ENCODE data around the gene AMN1. TPM values are rescaled to one million over a fixed set of nuclear protein-coding genes. Genes with fewer than 3 reads are reported as not detected.

Gene AMN1
- total and polyA plus RNA-seq, 2 of the 4 experiments (the other 2 are of a cell fraction): 3.4 to 5.2 TPM

DNA sequence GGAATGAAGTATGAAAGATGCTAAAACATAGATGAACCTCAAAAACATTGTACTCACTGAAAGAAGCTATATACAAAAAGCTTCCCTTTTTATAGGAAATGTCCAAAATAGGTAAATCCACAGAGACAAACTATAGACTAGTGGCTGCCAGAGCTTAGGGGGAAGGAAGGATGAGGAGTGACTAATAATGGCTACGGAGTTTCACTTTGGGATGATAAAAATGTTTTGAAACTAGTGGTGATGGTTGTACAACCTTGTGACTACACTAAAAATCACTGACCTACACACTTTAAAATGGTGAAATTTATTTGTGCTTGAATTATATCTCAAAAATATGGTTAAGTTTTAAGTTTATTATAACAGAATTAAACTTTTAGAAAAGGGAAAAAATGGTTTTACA is 37.1 kb upstream of the AMN1 start:
- no peak overlapping the region for H3K4me3 ChIP-seq (ENCODE audit: insufficient read depth, low read depth, low read length)
- ChIA-PET POLR2A (ENCODE audit: unreplicated experiment) (no interaction called here), CTCF (interaction anchor here (0.6 kb wide), 2 partner anchors 13 to 294 kb away, joined by 3 to 4 read pairs; no protein-coding TSS in a partner anchor)
- H2AK5ac ChIP-seq (ENCODE audit: low read depth, low read length): no peak overlapping the region
- no peaks in the 10 kb centered on the region for H3K9me3 ChIP-seq (ENCODE audit: control insufficient read depth, insufficient read depth, low read length)
- H4K5ac ChIP-seq (ENCODE audit: low read depth, low read length): no peak overlapping the region
- intact Hi-C loops (cut with micrococcal nuclease): no loop called here
- no peak overlapping the region for H3K27ac ChIP-seq (ENCODE audit: insufficient read depth, low read length)
- in situ Hi-C loops (cut with MboI; ENCODE audit: low sequenced_read_pairs): no loop called here
- H3K79me1 ChIP-seq (ENCODE audit: low read depth in 1 of 2, low read length in 2 of 2): no peaks in the 10 kb centered on the region
- H4K20me1 ChIP-seq (ENCODE audit: insufficient read depth, low read length): no peaks in the 10 kb centered on the region
- no peak overlapping the region for H2BK120ac ChIP-seq (ENCODE audit: low read depth, low read length)
- H3K18ac ChIP-seq (ENCODE audit: low read depth, low read length): no peak overlapping the region
- no peak overlapping the region for H3K23ac ChIP-seq (ENCODE audit: low read depth, low read length)
- TF ChIP-seq RAD21 (IDR thresholded peaks at IDR 0.05; ENCODE audit: low read length) (no peak), POLR2A (IDR thresholded peaks at IDR 0.05; ENCODE audit: low read depth, low read length) (no peak), MXI1 (IDR thresholded peaks at IDR 0.05; ENCODE audit: borderline replicate concordance, low read depth, low read length) (no peak), BHLHE40 (IDR thresholded peaks at IDR 0.05; ENCODE audit: low read depth, low read length) (no peak), FOS (IDR thresholded peaks at IDR 0.05; ENCODE audit: low read depth, low read length) (no peak), SMC3 (IDR thresholded peaks at IDR 0.05; ENCODE audit: low read depth, low read length) (no peak), ELK1 (IDR thresholded peaks at IDR 0.05; ENCODE audit: borderline replicate concordance, low read depth, low read length) (no peak), RCOR1 (IDR thresholded peaks at IDR 0.05; ENCODE audit: insufficient replicate concordance, low read length) (no peak), MAFK (IDR thresholded peaks at IDR 0.05; ENCODE audit: low read depth, low read length) (no peak), CEBPB (IDR thresholded peaks at IDR 0.05; ENCODE audit: low read depth, low read length) (no peak), NFE2L2 (IDR thresholded peaks at IDR 0.05; ENCODE audit: low read depth, low read length) (no peak), CHD1 (IDR thresholded peaks at IDR 0.05; ENCODE audit: low read depth, low read length) (no peak), MAZ (IDR thresholded peaks at IDR 0.05; ENCODE audit: borderline replicate concordance, low read depth, low read length) (no peak), RFX5 (IDR thresholded peaks at IDR 0.05; ENCODE audit: low read depth, low read length) (no peak)
- TF ChIP-seq, protein P1, sequence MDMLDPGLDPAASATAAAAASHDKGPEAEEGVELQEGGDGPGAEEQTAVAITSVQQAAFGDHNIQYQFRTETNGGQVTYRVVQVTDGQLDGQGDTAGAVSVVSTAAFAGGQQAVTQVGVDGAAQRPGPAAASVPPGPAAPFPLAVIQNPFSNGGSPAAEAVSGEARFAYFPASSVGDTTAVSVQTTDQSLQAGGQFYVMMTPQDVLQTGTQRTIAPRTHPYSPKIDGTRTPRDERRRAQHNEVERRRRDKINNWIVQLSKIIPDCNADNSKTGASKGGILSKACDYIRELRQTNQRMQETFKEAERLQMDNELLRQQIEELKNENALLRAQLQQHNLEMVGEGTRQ (IDR thresholded peaks at IDR 0.05; ENCODE audit: low read depth, low read length): no peak
- TF ChIP-seq, protein P2, sequence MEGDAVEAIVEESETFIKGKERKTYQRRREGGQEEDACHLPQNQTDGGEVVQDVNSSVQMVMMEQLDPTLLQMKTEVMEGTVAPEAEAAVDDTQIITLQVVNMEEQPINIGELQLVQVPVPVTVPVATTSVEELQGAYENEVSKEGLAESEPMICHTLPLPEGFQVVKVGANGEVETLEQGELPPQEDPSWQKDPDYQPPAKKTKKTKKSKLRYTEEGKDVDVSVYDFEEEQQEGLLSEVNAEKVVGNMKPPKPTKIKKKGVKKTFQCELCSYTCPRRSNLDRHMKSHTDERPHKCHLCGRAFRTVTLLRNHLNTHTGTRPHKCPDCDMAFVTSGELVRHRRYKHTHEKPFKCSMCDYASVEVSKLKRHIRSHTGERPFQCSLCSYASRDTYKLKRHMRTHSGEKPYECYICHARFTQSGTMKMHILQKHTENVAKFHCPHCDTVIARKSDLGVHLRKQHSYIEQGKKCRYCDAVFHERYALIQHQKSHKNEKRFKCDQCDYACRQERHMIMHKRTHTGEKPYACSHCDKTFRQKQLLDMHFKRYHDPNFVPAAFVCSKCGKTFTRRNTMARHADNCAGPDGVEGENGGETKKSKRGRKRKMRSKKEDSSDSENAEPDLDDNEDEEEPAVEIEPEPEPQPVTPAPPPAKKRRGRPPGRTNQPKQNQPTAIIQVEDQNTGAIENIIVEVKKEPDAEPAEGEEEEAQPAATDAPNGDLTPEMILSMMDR (conservative IDR thresholded peaks at IDR 0.05; ENCODE audit: low read depth, low read length): no peak
- no peaks in the 10 kb centered on the region for H3K36me3 ChIP-seq (ENCODE audit: control insufficient read depth, insufficient read depth, low read length)
- H3K14ac ChIP-seq (replicated peaks; ENCODE audit: low read depth, low read length): no peak overlapping the region
- H3K9me1 ChIP-seq (ENCODE audit: insufficient read depth, low read length): no peaks in the 10 kb centered on the region
- no CpG with 5 or more reads among the region's 1 CpG for WGBS, 2 experiments (ENCODE audit: extremely low coverage in 2 of 2, insufficient read length in 1 of 2)
- dilution Hi-C loops (cut with HindIII; ENCODE audit: low sequenced_read_pairs, unreplicated experiment): no loop called here
- H3K4me1 ChIP-seq (ENCODE audit: control insufficient read depth, insufficient read depth, low read length): no peaks in the 10 kb centered on the region
- no TSS peak for BruUV-seq (replicated peaks)
- no peak overlapping the region for H3K4ac ChIP-seq (ENCODE audit: low read depth, low read length)
- no peak overlapping the region for H2AFZ ChIP-seq (replicated peaks; ENCODE audit: low read length, poor library complexity)
- no peak overlapping the region for H3K9ac ChIP-seq (ENCODE audit: low read depth, low read length)
- no peak overlapping the region for H2AK9ac ChIP-seq (replicated peaks; ENCODE audit: low read depth, low read length, poor library complexity)
- ATAC-seq (ENCODE audit: low read depth) (no peak), DNase-seq (no peak)
- H3K27me3 ChIP-seq (ENCODE audit: control insufficient read depth, insufficient read depth, low read length): no peaks in the 10 kb centered on the region
- no peak overlapping the region for H2BK5ac ChIP-seq (ENCODE audit: low read depth, low read length, poor library complexity, severe bottlenecking)
- no peak overlapping the region for H3K56ac ChIP-seq (ENCODE audit: extremely low read depth, insufficient read depth, low read length)
- no peak overlapping the region for H4K8ac ChIP-seq (ENCODE audit: low read depth in 2 of 2, low read length in 2 of 2)
- H3K4me2 ChIP-seq (ENCODE audit: low read depth, low read length): no peak overlapping the region
- H2BK15ac ChIP-seq (ENCODE audit: low read depth, low read length): no peak overlapping the region
- H4K91ac ChIP-seq (ENCODE audit: insufficient read depth, low read depth, low read length): no peak overlapping the region
- no peak overlapping the region for H2BK20ac ChIP-seq (ENCODE audit: low read depth, low read length)
